Hepatocyte (in vitro differentiated cells): ENCODE measurements around the gene C10orf95.

Source experiments
- EZH2 ChIP-seq: fragments of 200-600 bp; sonication (generic); IDR thresholded peaks from 2 replicates; pipeline ENCODE4 v1.6.1; 2016; ENCODE audit warnings: antibody characterized with exemption, mild to moderate bottlenecking, borderline replicate concordance
- EZH2phosphoT487 ChIP-seq: fragments of 200-600 bp; sonication (generic); IDR thresholded peaks from one replicate; pipeline ENCODE4 v1.6.1; 2018; ENCODE audit warnings: antibody characterized with exemption, mild to moderate bottlenecking, low read depth, moderate library complexity; ENCODE audit not compliant: unreplicated experiment, severe bottlenecking
- TF ChIP-seq, protein P1 (sequence below): fragments of 200-600 bp; sonication (generic); IDR thresholded peaks from 2 replicates; pipeline ENCODE4 v1.5.1; 2016; ENCODE audit warnings: antibody characterized with exemption, mild to moderate bottlenecking; ENCODE audit not compliant: poor library complexity

DNA sequence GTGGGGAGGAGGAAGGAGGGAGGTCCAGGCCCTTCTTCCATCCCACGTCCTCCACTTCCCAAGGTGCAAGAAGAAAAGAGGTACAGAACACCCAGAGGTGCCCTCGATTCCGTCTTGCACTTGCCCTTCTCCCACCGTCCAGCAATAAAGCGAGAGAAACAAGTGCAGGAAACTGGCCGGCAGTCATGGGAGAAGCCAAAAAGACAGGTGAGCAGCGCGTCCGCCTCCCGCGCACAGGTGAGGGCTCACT, 1.3 kb downstream of the C10orf95 start:
- TF ChIP-seq, protein P1, sequence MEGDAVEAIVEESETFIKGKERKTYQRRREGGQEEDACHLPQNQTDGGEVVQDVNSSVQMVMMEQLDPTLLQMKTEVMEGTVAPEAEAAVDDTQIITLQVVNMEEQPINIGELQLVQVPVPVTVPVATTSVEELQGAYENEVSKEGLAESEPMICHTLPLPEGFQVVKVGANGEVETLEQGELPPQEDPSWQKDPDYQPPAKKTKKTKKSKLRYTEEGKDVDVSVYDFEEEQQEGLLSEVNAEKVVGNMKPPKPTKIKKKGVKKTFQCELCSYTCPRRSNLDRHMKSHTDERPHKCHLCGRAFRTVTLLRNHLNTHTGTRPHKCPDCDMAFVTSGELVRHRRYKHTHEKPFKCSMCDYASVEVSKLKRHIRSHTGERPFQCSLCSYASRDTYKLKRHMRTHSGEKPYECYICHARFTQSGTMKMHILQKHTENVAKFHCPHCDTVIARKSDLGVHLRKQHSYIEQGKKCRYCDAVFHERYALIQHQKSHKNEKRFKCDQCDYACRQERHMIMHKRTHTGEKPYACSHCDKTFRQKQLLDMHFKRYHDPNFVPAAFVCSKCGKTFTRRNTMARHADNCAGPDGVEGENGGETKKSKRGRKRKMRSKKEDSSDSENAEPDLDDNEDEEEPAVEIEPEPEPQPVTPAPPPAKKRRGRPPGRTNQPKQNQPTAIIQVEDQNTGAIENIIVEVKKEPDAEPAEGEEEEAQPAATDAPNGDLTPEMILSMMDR, result no peak
- TF ChIP-seq EZH2phosphoT487 (no peak), EZH2 (no peak)
